ENCODE results near the gene PRR7. TPM values are rescaled to one million over a fixed set of nuclear protein-coding genes. Genes with fewer than 3 reads are reported as not detected.

PRR7 gene
- total RNA-seq, 1 experiment from 2014 or later, result 23.2 TPM

DNA sequence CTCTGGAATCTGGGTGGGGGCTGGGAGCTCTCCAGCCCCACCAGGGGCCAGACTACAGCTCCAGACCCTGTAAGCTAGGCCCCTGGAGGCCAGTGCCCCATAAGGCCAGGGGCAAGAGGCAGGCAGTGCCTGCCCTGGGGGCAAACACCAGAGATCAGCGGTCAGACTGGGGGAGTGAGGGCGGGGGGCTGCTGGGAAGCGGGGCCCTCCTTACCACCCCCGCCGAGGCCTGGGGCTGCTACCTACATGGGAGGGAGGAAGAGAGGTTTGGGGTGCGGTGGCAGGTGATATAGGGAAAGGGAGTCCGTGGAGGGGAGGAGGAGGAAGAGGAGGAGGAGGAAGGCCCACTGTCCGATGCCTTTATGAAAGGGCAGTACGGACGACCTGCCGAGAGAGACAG is 12.7 kb downstream of the PRR7 start:
- Mint-ChIP-seq H3K4me3 (ENCODE audit: unreplicated experiment) (no peak overlapping the region), H3K27me3 (ENCODE audit: insufficient read depth, unreplicated experiment) (no peaks in the 10 kb centered on the region), H3K9me3 (ENCODE audit: unreplicated experiment) (no peaks in the 10 kb centered on the region), H3K4me1 (ENCODE audit: insufficient read depth, unreplicated experiment) (no peaks in the 10 kb centered on the region), H3K36me3 (ENCODE audit: insufficient read depth, unreplicated experiment) (peaks cover 26% of the 10 kb centered on the region), H3K27ac (ENCODE audit: low read depth, unreplicated experiment) (no peak overlapping the region)
- intact Hi-C loops (cut with micrococcal nuclease), result no loop called here
- DNase-seq (ENCODE audit: unreplicated experiment), result no peak
- BruUV-seq (replicated peaks), result no TSS peak
- ChIA-PET CTCF (interaction anchor here (1.2 to 15.3 kb wide), 6 partner anchors 19 to 141 kb away, joined by 3 to 209 read pairs (median 4); no protein-coding TSS in a partner anchor), POLR2A (interaction anchor here (0.6 to 1.4 kb wide), 3 partner anchors 11 to 55 kb away, joined by 4 read pairs; no protein-coding TSS in a partner anchor)
- TF ChIP-seq, protein P1, sequence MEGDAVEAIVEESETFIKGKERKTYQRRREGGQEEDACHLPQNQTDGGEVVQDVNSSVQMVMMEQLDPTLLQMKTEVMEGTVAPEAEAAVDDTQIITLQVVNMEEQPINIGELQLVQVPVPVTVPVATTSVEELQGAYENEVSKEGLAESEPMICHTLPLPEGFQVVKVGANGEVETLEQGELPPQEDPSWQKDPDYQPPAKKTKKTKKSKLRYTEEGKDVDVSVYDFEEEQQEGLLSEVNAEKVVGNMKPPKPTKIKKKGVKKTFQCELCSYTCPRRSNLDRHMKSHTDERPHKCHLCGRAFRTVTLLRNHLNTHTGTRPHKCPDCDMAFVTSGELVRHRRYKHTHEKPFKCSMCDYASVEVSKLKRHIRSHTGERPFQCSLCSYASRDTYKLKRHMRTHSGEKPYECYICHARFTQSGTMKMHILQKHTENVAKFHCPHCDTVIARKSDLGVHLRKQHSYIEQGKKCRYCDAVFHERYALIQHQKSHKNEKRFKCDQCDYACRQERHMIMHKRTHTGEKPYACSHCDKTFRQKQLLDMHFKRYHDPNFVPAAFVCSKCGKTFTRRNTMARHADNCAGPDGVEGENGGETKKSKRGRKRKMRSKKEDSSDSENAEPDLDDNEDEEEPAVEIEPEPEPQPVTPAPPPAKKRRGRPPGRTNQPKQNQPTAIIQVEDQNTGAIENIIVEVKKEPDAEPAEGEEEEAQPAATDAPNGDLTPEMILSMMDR (IDR thresholded peaks at IDR 0.05; ENCODE audit: unreplicated experiment), result no peak

DNA sequence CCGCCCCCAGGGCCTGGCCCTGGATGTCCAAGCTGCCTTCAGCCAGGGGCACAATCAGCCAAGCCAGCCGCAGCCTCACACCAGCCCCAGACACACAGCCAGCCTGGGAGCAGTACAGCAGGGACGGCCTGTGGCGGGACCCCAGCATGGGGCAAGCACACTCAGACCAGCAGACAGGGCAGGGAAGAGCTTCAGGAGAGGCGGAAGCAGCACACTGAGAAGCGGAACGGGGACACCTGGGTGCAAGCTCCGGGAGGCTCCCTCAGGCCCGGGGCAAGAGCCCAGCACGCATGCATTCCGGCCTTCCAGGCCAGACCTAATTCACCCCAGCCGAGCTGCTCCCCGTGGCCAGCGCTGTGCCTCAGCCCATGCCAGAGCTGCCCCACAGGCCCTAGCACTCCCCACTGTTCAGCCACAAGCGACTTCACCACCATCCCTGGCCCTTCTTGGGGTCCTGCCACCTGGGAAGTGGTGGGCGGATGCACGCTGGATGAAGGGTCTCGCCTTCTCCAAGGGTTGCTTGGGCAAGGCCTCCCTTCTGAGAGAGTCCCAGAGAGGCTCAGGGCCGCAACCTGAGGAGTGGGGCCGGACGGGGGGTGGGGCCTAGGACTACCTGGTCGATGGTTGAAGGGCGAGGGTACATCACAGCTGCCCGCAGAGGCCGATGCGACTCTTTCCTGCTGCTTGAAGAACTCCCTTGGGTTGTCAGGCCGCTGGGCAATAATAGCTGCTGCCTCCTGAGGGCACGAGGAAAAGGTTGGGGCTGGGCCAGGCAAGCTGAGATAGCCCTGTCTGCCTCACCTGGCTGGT is 13.4 kb downstream of the PRR7 start:
- no peaks in the 10 kb centered on the region for H3K4me1 Mint-ChIP-seq (ENCODE audit: insufficient read depth, unreplicated experiment)
- peaks cover 31% of the 10 kb centered on the region for H3K36me3 Mint-ChIP-seq (ENCODE audit: insufficient read depth, unreplicated experiment)
- H3K27ac Mint-ChIP-seq (ENCODE audit: low read depth, unreplicated experiment), result no peak overlapping the region
- intact Hi-C loops (cut with micrococcal nuclease), result no loop called here
- TF ChIP-seq, protein P1 (IDR thresholded peaks at IDR 0.05; ENCODE audit: unreplicated experiment), result no peak
- no peaks in the 10 kb centered on the region for H3K27me3 Mint-ChIP-seq (ENCODE audit: insufficient read depth, unreplicated experiment)
- POLR2A ChIA-PET, result interaction anchor here (0.7 to 1.4 kb wide), 2 partner anchors 32 to 56 kb away, joined by 3 to 4 read pairs; no protein-coding TSS in a partner anchor
- no peak for DNase-seq (ENCODE audit: unreplicated experiment)
- no peaks in the 10 kb centered on the region for H3K9me3 Mint-ChIP-seq (ENCODE audit: unreplicated experiment)
- BruUV-seq (replicated peaks), result no TSS peak
- H3K4me3 Mint-ChIP-seq (ENCODE audit: unreplicated experiment), result no peak overlapping the region
- CTCF ChIA-PET, result interaction anchor here (0.6 to 15.3 kb wide), 6 partner anchors 36 to 142 kb away, joined by 3 to 209 read pairs (median 4); no protein-coding TSS in a partner anchor

DNA sequence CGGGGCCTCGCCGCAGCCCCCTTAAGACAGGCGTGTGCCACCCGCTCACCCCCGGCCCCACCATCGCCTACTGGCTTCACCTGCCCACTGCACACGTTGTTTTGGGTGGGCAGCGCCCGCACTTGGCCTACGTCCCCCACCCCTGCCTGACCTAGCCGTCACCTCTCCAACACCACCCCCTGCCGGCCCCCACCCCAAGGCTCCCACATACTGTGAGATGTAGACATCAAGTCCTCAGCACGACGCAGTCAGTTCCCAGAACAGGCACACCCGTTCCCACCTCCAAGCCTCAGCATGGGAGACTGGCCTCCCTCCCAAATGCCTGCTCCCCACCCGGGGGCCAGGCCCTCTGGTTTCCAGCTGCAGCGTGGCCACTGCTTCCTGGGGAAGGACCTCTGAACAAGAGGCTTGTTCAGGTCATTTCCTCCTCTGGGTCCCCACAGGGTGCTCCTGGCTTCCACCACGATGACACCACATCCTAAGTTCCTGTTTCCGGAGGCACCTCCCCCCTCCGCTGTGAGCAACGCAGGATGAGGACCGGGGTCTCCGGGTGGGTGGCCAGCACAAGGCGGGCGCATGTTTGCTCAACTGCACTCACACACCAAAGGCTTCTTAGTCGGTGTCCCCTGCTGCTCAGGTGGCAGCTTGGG is 15.5 kb downstream of the PRR7 start:
- CTCF ChIA-PET, result interaction anchor here (0.9 to 1.6 kb wide), 2 partner anchors 30 to 84 kb away, joined by 4 read pairs; no protein-coding TSS in a partner anchor
- Mint-ChIP-seq H3K36me3 (ENCODE audit: insufficient read depth, unreplicated experiment) (peaks cover 34% of the 10 kb centered on the region), H3K9me3 (ENCODE audit: unreplicated experiment) (no peaks in the 10 kb centered on the region), H3K4me1 (ENCODE audit: insufficient read depth, unreplicated experiment) (no peaks in the 10 kb centered on the region), H3K27ac (ENCODE audit: low read depth, unreplicated experiment) (no peak overlapping the region), H3K27me3 (ENCODE audit: insufficient read depth, unreplicated experiment) (no peaks in the 10 kb centered on the region), H3K4me3 (ENCODE audit: unreplicated experiment) (no peak overlapping the region)
- no peak for DNase-seq (ENCODE audit: unreplicated experiment)
- intact Hi-C loops (cut with micrococcal nuclease), result no loop called here
- no TSS peak for BruUV-seq (replicated peaks)
- TF ChIP-seq, protein P1 (IDR thresholded peaks at IDR 0.05; ENCODE audit: unreplicated experiment), result no peak
- POLR2A ChIA-PET, result interaction anchor here (1.2 to 1.4 kb wide), 2 partner anchors 11 to 73 kb away, joined by 3 to 6 read pairs; no protein-coding TSS in a partner anchor

DNA sequence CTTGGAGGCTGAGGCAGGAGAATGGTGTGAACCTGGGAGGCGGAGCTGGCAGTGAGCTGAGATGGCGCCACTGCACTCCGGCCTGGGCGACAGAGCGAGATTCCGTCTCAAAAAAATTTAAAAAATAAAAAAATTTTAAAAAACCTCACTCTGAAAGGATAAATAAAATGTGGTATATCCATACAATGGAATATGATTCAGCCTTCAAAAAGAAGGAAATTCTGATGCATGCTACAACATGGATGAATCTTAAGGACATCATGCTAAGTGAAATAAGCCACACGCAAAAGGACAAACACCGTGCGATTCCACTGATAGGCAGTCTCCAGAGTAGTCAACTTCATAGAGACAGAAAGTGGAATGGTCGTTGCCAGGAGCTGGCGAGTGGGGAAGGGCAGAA is 18.4 kb downstream of the PRR7 start:
- Mint-ChIP-seq H3K27me3 (ENCODE audit: insufficient read depth, unreplicated experiment) (no peaks in the 10 kb centered on the region), H3K9me3 (ENCODE audit: unreplicated experiment) (no peaks in the 10 kb centered on the region), H3K36me3 (ENCODE audit: insufficient read depth, unreplicated experiment) (peaks cover 32% of the 10 kb centered on the region), H3K27ac (ENCODE audit: low read depth, unreplicated experiment) (no peak overlapping the region), H3K4me3 (ENCODE audit: unreplicated experiment) (no peak overlapping the region), H3K4me1 (ENCODE audit: insufficient read depth, unreplicated experiment) (peaks cover 17% of the 10 kb centered on the region)
- intact Hi-C loops (cut with micrococcal nuclease), result no loop called here
- CTCF ChIA-PET, result interaction anchor here (0.6 to 4.0 kb wide), 8 partner anchors 9 to 921 kb away, joined by 3 to 39 read pairs (median 3); no protein-coding TSS in a partner anchor
- BruUV-seq (replicated peaks), result no TSS peak
- TF ChIP-seq, protein P1 (IDR thresholded peaks at IDR 0.05; ENCODE audit: unreplicated experiment), result no peak
- POLR2A ChIA-PET, result interaction anchor here (1.3 to 1.6 kb wide), 2 partner anchors 17 to 33 kb away, joined by 3 to 5 read pairs; partner anchors contain the start of gene PDLIM7
- DNase-seq (ENCODE audit: unreplicated experiment), result no peak
